Measurements from ENCODE around the gene UGT1A10.

GRCh38 chr2:233801357-233802131, 165.3 kb downstream of the UGT1A10 start:
- no peak for TF ChIP-seq POLR2AphosphoS5 (IDR thresholded peaks at IDR 0.05)
- no peak for TF ChIP-seq EP300 (conservative IDR thresholded peaks at IDR 0.05; ENCODE audit: poor library complexity, severe bottlenecking)
- no peak for TF ChIP-seq CTCF (IDR thresholded peaks at IDR 0.05; ENCODE audit: poor library complexity, severe bottlenecking)

Data from neural cell (in vitro differentiated cells).